AG09309 (cell line): Measurements from ENCODE around the gene C16orf92.

Experiments
- DNase-seq: peaks from one replicate; pipeline ENCODE4 v3.0.0-alpha.2; 2010; ENCODE audit warnings: low read depth
- H3K4me3 ChIP-seq: 2 replicates; pipeline ENCODE4 v1.5.1; 2011; ENCODE audit warnings: mild to moderate bottlenecking, low read depth, low read length, moderate library complexity; ENCODE audit not compliant: control insufficient read depth
- TF ChIP-seq, protein P1 (sequence below): IDR thresholded peaks from 2 replicates; pipeline ENCODE4 v1.5.1; 2011; ENCODE audit warnings: mild to moderate bottlenecking, low read depth, low read length, inconsistent platforms; ENCODE audit not compliant: insufficient read depth, control insufficient read depth; ENCODE audit errors: missing control alignments

The C16orf92 gene

DNA sequence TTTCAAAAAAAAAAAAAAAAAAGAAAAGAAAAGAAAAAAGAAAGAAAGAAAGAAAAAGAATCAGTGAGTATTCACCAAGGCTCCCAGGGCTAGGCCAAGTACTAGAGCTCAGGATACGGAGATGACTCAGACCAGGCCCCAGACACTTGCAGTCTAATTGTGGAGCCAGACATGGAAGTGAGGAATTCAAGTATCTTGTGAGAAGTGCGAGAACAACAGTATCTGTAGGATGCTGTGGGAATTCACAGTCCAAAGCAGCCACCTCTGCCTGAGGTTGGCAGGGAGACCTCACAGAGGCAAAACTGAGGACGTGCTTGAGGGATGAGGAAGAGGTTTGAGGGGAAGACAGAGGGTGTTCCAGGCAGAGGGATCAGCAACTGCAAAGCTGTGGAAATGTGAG is 28.5 kb downstream of the C16orf92 start:
- no peak overlapping the region for H3K4me3 ChIP-seq
- DNase-seq = no peak
- TF ChIP-seq, protein P1, sequence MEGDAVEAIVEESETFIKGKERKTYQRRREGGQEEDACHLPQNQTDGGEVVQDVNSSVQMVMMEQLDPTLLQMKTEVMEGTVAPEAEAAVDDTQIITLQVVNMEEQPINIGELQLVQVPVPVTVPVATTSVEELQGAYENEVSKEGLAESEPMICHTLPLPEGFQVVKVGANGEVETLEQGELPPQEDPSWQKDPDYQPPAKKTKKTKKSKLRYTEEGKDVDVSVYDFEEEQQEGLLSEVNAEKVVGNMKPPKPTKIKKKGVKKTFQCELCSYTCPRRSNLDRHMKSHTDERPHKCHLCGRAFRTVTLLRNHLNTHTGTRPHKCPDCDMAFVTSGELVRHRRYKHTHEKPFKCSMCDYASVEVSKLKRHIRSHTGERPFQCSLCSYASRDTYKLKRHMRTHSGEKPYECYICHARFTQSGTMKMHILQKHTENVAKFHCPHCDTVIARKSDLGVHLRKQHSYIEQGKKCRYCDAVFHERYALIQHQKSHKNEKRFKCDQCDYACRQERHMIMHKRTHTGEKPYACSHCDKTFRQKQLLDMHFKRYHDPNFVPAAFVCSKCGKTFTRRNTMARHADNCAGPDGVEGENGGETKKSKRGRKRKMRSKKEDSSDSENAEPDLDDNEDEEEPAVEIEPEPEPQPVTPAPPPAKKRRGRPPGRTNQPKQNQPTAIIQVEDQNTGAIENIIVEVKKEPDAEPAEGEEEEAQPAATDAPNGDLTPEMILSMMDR = no peak

DNA sequence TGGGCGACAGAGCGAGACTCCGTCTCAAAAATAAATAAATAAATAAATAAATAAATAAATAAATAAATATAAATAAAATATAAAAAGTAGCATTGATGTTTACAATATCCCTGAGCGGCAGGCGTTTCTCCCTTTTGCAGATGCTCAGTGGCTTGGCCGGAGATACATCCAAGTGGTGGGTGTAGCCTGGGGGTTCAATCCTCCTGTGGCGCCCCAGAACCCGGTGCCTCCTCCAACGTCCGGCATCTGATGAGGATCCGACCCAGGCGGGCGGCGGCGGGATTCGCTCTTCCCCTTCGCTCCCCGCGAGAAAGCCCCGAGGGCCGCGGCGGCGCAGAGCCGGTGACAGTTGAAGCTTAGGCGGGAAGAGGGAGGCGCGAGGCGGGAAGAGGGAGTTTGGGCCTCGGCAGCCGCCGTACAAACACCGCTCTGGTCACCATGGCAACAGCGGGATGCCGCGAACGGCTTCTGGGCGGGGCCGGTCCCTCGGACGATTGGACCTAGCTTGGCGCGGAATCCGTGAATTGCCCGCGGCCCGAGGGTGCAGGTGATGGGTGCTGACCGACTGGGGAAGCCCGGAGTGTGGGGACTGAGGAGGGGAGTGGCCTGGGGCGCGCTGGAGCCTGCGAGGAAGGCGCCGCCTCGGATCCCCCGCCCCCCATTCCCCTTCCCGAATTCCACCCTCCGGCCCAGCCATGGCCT is 29.8 kb downstream of the C16orf92 start:
- peak overlapping the region; percentile 89 for H3K4me3 ChIP-seq
- TF ChIP-seq, protein P1 = no peak
- no peak for DNase-seq

- H3K4me3 ChIP-seq = peak overlapping the region; percentile 89
- DNase-seq = no peak
- TF ChIP-seq, protein P1 = no peak
Measured at GRCh38 chr16:30053376-30054015, 30.5 kb downstream of the C16orf92 start.

- DNase-seq = no peak
- no peak overlapping the region for H3K4me3 ChIP-seq
- TF ChIP-seq, protein P1 = no peak
Measured at GRCh38 chr16:30054451-30054850, 31.5 kb downstream of the C16orf92 start.

- DNase-seq = no peak
Measured at GRCh38 chr16:30054959-30055553, 32.1 kb downstream of the C16orf92 start.

GRCh38 chr16:30060346-30060745 is 37.3 kb downstream of the C16orf92 start:
- no peak overlapping the region for H3K4me3 ChIP-seq
- TF ChIP-seq, protein P1 = no peak
- DNase-seq = no peak

More at GRCh38 chr16:30054959-30055553, 32.1 kb downstream of the C16orf92 start:
- no peak overlapping the region for H3K4me3 ChIP-seq
- TF ChIP-seq, protein P1 = peak; percentile 56
